HG03457 (cell line): ENCODE data around the gene USP13.

Experiments
- ATAC-seq: cut with Tn5 transposase; IDR thresholded peaks from one replicate; pipeline ENCODE4 v1.9.1; 2021; ENCODE audit warnings: moderate number of reproducible peaks; ENCODE audit not compliant: unreplicated experiment

USP13 gene

DNA sequence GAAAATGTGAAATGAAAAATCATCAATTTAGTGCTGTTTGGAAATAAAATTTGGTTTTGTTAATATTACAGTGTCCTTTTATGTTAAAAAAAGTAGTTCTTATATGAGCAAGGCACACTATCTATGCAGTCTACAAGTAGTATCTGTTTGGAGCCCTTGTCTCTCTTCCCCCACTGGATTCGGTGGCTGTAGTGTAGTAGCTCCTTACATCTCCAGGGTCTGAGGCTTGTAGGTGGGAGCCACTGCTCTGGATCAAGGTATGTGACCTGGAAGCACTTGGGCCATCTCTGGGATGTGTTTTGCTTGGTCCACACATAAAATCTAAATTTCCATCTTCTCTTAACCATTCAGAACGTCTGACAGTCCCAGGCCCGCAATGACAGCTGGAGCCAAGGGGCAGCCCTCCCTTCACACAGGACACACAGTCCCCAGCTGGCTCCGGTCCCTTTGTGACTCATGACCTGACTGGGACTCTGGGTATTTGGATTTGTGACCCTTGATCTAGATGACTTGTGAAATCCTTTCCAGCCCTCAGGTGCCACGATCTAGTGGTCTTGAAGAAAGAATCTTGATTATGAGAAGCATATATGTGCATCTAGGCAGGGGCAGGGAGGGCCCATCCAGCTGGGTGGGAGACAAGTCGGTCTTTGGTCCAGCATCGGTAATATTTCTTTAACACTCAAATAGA is 80.0 kb downstream of the USP13 start:
- no peak for ATAC-seq

DNA sequence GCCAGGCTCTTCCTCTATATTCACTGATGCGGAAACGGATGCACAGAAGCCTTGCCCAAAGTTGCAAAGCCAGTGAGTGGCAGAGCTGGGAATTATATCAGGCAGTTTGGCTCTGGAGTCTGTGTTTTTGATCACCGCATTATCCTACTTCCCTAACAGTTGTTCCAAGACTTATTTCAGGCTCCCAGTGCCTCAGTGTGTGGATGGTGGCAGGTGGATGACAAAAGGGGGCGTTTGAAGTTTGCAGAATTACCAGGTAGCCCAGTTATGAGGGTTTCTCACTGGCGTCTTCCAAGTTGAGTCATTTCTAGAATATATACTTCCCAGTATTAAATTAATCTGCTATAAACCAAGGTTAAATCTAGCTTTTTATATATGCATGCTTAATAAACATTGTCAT is 81.0 kb downstream of the USP13 start:
- no peak for ATAC-seq

DNA sequence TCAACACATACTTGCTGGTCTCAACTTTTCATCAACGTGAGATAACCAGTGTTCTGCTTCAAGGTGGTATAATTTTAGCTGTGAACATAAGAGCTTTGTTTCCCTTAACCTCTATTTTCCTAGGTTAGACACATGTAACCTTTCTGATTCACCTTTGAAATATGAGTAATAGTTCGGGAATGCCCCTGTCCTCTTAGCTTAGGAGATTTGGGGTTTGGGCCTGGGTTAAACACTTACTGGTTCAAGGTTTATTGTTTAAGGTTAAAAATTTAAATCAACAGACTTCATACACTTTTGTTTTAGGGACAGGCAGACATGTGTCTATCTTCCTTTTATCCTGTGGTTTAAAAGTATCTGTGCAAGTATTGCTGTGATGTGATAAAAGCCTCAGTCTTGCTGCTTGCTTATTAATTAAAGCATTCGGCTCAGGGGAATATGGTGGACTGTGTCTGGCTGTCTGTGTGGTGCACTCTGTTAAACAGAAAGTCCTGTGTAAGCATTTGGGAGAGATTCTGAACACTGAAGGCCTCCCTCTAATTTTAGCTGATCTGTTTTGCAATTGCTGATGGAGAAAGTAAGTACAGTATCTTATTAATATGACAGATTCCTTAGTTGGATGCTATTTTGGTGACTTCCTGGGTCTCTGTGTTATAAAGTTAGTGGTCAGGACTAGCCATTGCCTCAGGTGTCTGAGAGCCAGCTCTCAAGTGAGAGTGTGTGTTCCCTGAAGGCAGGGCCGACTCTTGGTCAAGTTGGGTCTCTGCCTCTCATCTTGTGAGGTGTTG is 81.8 kb downstream of the USP13 start:
- no peak for ATAC-seq

DNA sequence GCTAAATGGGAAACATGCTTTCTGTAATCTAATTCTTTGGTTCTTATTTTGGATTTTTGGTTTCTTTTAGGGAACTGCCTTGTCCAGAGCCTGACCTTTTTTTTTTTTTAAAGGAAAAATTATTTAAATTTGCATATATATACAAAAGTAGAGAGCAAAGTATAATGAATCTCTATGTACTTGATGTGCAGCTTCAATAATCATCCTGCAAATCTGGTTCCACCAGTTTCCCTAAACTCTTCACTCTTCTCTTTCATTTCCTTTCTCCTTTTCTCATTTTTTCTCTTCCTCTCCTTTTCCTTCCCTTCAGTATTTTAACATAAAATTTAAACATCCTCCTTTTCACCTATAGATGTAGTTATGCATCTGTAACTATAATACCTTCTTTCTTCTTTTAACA is 82.5 kb downstream of the USP13 start:
- ATAC-seq = no peak

DNA sequence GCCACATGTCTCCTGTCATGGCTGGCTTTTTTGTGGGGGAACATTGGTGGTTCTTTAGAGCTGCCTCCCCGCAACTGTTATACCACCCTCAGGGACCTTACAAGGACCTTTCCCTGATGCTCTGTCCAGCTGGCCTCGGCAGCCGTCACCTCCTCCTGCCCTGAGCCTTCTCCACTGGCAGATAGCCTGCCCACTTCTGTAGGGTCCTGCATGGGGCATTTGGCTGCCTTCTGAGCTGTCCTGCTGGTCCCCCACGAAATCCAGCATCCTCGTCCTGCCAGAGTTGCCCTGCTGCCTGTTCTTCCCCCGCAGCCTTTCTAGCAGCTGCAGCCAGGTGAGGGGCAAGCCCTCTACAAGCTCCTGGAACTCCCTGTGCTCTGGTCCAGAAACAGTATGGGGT is 86.2 kb downstream of the USP13 start:
- ATAC-seq = no peak

DNA sequence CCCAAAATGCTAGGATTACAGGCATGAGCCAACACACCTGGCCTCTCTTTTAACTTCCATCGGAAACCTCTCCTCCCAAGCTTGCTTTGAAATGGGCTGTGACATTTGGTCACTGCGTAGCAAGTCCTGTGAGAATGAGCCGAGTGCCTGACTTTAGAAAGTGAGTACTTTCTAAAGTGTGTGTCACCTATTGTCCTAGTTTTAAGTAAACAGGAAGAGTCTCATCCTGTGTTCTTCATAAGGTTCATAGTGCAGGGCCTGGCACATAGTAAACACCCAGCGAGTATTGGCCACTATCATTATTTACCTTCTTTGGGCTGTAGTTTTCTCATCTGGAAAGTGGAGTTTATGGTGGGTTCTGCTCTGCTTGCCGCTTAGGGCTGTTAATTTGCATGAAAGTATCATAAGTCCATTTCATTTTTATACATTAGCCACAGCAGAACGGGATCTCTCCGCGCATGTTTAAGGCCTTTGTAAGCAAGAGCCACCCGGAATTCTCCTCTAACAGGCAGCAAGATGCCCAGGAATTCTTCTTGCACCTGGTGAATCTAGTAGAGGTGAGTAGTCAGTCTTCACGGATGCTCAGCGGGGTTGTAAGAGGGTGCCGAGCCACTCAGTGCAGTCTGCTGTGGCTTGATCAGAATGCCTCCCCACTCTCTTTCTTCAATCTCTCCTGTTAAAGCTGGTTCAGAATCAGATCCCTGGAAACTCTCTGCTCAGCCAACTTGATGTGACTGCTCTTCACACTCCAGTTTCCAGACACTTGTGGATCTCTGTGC is 87.2 kb downstream of the USP13 start:
- ATAC-seq = no peak

DNA sequence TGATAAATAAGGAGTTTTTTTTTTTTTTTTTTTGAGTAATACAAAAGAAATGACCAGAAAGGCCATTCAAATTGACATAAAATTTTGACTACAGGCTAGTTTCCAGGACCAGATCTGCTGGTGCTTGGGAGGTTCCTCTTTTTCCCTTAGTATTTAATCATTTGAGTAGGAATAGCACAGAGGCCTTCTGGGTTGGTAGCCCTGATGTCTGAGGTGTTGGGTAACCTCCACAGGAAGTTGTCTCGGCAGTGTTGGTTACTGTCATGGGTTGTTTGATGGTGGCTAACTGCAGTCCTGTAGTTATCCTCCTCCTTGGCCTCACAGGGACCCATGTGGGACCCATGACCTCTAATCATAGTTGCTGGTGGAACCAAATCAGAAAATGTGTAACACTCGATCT is 91.1 kb downstream of the USP13 start:
- no peak for ATAC-seq

DNA sequence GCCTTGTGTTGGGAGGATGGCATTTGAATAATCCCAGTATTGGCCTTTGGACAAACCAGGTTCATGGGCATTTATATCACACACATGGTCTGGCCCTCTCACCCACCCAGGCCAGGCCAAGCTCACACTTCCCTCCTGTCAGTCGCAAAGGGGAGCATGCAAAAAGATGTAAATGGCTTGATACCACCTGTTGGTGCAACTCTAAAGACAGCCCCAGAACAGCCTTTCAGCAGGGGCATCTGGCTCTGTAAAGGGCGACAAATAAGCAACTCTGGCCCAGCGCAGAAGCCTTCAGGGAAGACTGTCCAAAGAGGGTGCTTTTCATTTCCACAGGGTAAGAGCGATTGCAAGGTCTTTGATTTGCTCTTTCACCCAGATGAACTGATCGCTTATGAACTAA is 91.8 kb downstream of the USP13 start:
- ATAC-seq = no peak

DNA sequence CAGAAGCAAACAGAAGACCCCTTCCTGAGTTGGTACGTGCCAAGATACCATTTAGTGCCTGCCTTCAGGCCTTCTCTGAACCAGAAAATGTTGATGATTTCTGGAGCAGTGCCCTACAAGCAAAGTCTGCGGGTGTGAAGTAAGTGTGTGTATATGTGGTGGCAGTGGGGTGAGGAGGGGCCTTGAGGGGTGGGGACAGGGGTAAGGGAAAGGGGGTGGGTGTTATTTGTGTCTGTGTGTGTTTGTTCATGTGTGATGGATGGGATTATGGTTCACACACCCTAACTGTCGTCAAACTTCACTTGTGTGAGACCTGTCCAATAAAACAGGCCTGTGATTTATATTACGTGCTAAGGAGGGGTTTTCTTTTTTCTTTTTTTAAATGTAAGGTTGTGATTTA is 92.2 kb downstream of the USP13 start:
- ATAC-seq = no peak

DNA sequence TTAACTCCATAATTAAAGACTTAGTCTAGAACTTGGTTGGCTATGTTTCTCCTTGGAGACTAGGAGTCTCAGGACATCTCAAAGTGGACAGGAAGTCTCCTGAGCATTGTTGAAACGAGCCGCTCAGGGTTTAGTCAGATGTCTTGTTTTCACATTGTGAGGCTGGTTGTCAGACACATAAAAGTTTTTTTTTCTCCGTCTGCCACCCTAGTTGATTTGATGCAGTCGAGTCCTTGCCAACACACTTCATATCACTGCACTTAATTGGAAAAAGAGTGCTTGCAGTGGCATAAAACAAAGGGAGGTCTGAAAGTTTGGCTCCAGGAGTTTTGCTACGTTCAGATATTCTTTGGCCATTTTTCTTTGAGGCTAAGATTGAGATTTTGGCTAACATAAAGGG is 92.9 kb downstream of the USP13 start:
- ATAC-seq = no peak

DNA sequence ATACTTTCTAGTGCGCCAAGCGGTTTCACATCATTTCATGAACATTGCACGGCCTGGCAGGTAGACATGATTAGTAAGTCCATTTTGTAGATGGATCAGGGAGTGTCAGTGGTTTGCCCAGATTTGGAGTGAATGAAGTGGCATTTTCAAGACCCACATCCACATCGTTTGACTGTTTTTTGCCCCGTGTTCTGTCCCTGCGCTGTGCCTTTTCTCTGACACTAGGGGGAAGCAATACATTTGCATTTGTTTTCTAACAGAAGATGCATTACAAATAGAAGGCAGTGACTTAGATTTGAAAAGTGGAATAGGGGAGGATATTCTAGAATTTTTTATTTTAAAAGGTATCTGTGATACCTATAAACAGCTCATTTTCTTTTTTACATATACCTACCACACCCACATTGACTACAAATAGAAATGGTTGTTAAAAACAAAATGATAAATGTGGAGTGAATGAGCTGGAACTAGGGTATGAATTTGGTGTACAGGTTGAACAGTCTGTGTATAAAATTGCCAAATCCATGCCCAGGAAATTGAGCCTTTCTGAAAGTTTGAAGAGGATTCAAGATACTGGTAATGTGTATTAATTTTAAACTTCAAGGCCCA is 98.0 kb downstream of the USP13 start:
- no peak for ATAC-seq

DNA sequence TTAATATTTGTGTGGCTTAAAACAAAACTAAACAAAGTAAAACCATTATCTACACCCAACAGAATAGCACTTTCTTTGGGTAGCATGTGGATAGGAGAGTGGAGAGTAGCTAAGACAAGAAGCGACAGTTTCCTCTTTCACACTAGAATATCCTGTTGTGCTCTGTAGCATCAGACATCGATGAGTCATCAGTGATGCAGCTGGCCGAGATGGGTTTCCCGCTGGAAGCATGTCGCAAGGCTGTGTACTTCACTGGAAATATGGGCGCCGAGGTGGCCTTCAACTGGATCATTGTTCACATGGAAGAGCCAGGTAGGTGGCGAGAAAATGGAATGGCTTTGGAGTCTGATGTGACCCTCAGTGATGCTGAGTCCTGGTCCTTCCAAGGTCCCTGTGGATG is 108.1 kb downstream of the USP13 start:
- no peak for ATAC-seq

DNA sequence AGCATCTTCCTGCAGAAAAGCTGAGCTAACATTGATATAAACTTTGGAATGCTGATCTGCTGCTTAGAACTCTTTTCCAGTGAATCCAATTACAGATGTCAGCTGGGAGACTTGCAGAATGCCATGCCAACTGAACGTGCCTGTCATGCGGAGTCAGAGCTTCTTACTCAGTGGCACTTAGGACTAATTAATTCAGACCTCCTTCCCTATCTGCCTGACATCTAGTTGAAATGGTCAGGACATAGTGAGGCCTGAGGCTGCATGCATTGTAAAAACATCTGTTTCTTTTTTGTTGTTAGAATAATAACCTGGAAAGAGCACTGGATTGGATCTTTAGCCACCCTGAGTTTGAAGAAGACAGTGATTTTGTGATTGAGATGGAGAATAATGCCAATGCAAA is 112.6 kb downstream of the USP13 start:
- no peak for ATAC-seq

DNA sequence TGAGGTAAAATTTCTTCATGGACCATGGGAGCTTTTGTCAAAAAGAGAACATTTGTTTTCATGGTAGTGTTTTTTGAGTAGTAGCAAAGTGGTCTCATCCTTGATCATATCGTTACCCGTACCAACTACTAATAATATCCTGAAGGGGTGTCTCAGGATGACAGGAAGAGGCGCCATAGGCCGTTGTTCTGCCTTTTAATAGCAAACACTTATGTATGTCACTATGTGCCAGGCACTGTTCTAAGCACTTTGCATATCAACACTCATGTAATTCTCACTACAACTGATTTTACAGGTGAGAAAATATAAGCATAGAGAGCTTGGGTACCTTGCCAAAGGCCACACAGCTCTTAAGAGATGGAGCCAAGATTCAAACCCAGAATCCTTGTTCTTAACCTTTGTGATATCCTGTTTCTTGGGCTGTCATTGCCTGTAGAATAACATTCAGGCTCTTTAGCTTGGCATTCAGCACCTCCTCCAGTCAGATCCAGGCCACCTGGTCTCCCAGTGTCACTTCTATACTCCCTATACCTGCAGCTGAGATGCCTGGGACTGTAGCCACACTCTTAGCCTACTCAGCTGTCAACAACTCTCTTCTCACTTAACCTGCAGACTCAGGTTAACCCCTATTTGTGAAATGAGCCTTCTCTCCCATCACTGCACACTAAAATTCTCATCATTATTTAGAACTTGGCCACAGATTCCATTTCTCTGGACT is 113.7 kb downstream of the USP13 start:
- no peak for ATAC-seq

DNA sequence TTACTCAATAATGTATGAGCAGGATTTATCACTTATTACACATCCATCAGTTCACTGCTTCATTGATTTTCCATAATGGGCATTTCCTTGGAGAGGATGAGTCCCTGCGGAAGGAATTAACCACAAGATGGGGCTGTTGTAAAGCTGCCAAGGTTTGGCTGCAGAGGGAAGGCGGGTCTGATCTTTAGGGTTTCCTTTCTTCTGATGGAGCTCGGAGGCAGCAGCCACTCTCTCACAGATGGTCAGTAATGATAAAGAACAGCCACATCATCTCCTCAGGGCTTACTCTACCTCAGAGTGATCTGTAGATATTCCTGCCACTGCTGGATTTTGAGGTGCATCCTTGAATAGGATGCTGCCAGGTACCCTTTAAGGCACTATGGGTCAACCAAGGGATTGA is 115.2 kb downstream of the USP13 start:
- no peak for ATAC-seq

DNA sequence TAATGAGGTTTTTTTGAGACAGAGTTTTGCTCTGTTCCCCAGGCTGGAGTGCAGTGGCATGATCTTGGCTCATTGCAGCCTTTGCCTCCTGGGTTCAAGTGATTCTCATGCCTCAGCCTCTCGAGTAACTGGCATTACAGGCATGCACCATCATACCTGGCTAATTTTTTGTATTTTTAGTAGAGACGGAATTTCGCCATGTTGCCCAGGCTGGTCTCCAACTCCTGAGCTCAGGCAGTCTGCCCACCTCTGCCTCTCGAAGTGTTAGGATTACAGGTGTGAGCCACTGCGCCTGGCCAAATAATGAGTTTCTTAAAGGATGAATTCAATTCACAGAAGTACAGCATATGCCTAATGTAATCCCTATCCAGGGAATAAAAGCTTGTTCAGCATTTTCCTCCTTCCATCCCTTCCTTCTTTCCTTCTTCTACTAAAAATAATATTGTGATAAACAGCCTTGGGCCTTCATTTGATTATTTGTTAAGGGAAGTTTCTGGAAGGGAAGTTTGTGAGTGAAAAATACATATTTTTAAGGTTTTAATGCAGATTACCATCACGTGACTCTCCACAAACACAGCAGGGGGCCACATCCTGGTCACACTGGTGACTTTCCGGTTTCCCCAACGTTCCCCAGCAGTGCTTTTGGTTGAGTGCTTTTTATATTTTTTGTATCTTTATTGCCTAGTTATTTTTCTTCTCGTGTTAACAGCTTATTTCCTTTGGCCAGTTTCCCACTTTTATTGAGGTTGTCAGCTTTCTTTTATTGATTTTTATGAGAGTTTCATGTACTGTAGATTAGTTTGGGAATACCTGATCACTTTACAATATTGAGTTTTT is 116.8 kb downstream of the USP13 start:
- no peak for ATAC-seq

DNA sequence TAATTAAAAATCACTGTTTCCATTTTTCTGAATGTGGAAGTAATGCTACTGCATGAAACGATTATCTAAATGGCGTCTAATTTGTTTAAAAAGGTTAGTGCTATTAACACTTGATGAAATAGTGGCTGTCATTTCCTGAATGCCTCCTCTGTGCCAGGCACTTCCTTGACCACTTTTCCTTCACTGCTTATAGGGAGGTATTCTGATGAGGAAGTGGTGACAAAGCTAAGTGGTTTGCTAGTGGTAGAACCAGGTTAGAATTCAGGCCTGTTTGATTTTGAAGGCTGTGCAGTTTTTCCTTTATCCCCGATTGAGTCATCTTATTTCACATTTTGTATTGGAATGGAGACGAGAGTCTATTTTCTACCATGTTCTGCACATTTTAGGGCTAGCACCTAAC is 119.0 kb downstream of the USP13 start:
- ATAC-seq = no peak

DNA sequence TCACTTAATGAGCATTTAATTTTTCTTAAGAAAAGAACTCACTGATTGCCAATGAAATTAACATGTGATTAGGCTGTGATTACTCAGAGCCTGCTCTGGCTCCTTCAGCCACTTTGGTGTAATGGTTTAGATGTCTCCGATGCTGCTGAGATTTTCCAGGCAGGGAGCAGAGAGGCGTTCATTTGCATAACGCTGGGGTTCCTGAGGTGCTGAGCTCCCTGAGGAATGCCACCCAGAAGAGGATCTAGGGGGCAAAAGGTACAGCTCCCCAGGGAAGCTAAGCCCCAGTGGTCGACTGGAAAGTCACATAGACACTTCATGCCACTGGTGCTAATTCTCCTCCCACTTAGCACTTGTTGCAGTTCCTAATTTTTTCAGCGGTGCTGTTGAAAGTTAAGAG is 119.5 kb downstream of the USP13 start:
- ATAC-seq = no peak

DNA sequence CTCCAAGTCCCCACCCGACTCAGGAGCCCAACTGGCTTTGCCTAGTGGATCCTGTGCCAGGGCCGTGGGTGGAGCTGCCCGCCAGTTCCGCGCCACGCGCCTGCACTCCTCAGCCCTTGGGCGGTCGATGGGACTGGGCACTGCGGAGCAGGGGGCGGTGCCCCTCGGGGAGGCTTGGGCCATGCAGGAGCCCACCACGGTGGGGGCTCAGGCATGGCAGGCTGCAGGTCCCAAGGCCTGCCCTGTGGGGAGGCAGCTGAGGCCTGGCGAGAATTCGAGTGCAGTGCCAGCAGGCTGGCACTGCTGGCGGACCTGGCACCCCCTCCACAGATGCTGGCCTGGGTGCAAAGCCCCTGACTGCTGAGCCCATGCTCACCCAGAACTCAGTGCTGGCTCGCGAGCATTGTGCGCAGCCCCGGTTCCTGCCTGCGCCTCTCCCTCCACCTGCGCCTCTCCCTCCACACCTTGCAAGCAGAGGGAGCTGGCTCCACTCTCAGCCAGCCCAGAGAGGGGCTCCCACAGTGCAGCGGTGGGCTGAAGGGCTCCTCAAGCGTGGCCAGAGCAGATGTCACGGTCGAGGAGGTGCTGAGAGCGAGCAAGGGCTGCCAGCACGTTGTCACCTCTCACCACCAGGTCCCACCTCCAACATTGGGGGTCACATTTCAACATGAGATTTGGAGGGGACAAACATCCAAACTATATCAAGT is 122.7 kb downstream of the USP13 start:
- ATAC-seq = no peak
